ENCODE results near the gene SETDB1. TPM values are rescaled to one million over a fixed set of nuclear protein-coding genes. Genes with fewer than 3 reads are reported as not detected.
A peak's percentile ranks its signal among the peaks of the same experiment; 100 is the strongest.

The SETDB1 gene
- total and polyA plus RNA-seq, 4 experiments from 2014 or later: 9.8 to 72.6 (median 42.8) TPM

DNA sequence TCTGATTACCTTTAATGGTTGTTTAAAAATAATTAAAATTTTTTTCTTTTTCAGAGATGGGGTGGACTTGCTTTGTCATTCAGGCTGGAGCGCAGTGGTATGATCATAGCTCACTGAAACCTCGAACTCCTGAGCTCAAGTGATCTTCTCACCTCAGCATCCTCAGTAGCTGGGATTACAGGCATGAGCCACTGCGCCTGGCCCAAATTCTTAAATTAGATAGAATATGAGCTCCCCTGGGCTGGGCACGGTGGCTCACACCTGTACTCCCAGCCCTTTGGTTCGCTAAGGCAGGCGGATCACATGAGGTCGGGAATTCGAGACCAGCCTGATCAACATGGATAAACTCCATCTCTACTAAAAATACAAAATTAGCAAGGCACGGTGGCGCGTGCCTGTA, 31.5 kb downstream of the SETDB1 start:
- POLR2A ChIA-PET (ENCODE audit: partially characterized antibody): interaction anchor here (0.6 to 1.9 kb wide), 3 partner anchors 13 to 26 kb away, joined by 3 to 6 read pairs (median 5); no protein-coding TSS in a partner anchor
- H3K27me3 Mint-ChIP-seq: no peaks in the 10 kb centered on the region
- H3K9me3 ChIP-seq (ENCODE audit: control insufficient read depth in 1 of 2, low read length in 2 of 2): no peaks in the 10 kb centered on the region
- H3K27ac Mint-ChIP-seq: no peak overlapping the region
- H3K4me1 Mint-ChIP-seq: peaks cover 0 to 8% (median 2%) of the 10 kb centered on the region in 4 donors
- DNase-seq: no peak
- no peak overlapping the region for H3K4me3 Mint-ChIP-seq
- CTCF ChIA-PET (ENCODE audit: partially characterized antibody): interaction anchor here (0.6 to 2.7 kb wide), 5 partner anchors 11 to 593 kb away, joined by 3 to 19 read pairs (median 5); no protein-coding TSS in a partner anchor
- H3K36me3 Mint-ChIP-seq: peaks cover 44 to 73% of the 10 kb centered on the region in 2 donors
- H3K36me3 ChIP-seq (ENCODE audit: insufficient read depth, low read length): peaks cover 37% of the 10 kb centered on the region
- H3K4me1 ChIP-seq (ENCODE audit: insufficient read depth, low read length): no peaks in the 10 kb centered on the region
- H3K9me3 Mint-ChIP-seq: no peaks in the 10 kb centered on the region
- H3K27me3 ChIP-seq (ENCODE audit: insufficient read depth, low read length): no peaks in the 10 kb centered on the region
- no peak overlapping the region for H3K27ac ChIP-seq (ENCODE audit: low read depth, low read length)
- no peak overlapping the region for H3K4me3 ChIP-seq (ENCODE audit: low read length in 2 of 2)
- intact Hi-C loops (cut with micrococcal nuclease): no loop called here

GRCh38 chr1:150960646-150961045, 34.5 kb downstream of the SETDB1 start:
- H3K36me3 Mint-ChIP-seq: peaks cover 42 to 77% of the 10 kb centered on the region in 2 donors
- H3K36me3 ChIP-seq (ENCODE audit: insufficient read depth, low read length): peaks cover 34% of the 10 kb centered on the region
- ChIA-PET POLR2A (ENCODE audit: partially characterized antibody) (no interaction called here), CTCF (ENCODE audit: partially characterized antibody) (no interaction called here)
- H3K4me3 Mint-ChIP-seq: no peak overlapping the region
- intact Hi-C loops (cut with micrococcal nuclease): no loop called here
- no peak overlapping the region for H3K27ac ChIP-seq (ENCODE audit: low read depth, low read length)
- no peak for DNase-seq
- no peaks in the 10 kb centered on the region for H3K27me3 ChIP-seq (ENCODE audit: insufficient read depth, low read length)
- H3K4me3 ChIP-seq (ENCODE audit: low read length in 2 of 2): no peak overlapping the region
- no peaks in the 10 kb centered on the region for H3K9me3 ChIP-seq (ENCODE audit: control insufficient read depth in 1 of 2, low read length in 2 of 2)
- no peaks in the 10 kb centered on the region for H3K27me3 Mint-ChIP-seq
- H3K4me1 Mint-ChIP-seq: peaks cover 0 to 10% (median 2%) of the 10 kb centered on the region in 4 donors
- peak overlapping the region in 2 of 7 donors; percentile 27 to 51 for H3K27ac Mint-ChIP-seq
- H3K9me3 Mint-ChIP-seq: no peaks in the 10 kb centered on the region
- no peaks in the 10 kb centered on the region for H3K4me1 ChIP-seq (ENCODE audit: insufficient read depth, low read length)

- Histone ChIP-seq H3K9me3 (ENCODE audit: control insufficient read depth in 1 of 2, low read length in 2 of 2) (no peaks in the 10 kb centered on the region), H3K4me3 (ENCODE audit: low read length in 2 of 2) (no peak overlapping the region), H3K36me3 (ENCODE audit: insufficient read depth, low read length) (peaks cover 45% of the 10 kb centered on the region), H3K27me3 (ENCODE audit: insufficient read depth, low read length) (no peaks in the 10 kb centered on the region), H3K4me1 (ENCODE audit: insufficient read depth, low read length) (no peaks in the 10 kb centered on the region), H3K27ac (ENCODE audit: low read depth, low read length) (no peak overlapping the region)
- Mint-ChIP-seq H3K4me1 (peaks cover 0 to 10% (median 3%) of the 10 kb centered on the region in 4 donors), H3K27me3 (no peaks in the 10 kb centered on the region), H3K27ac (peak overlapping the region in 1 of 7 donors; percentile 12), H3K4me3 (no peak overlapping the region), H3K9me3 (no peaks in the 10 kb centered on the region), H3K36me3 (peaks cover 49 to 82% of the 10 kb centered on the region in 2 donors)
- intact Hi-C loops (cut with micrococcal nuclease): no loop called here
- DNase-seq: no peak
- ChIA-PET POLR2A (ENCODE audit: partially characterized antibody) (no interaction called here), CTCF (ENCODE audit: partially characterized antibody) (no interaction called here)
Observed at GRCh38 chr1:150961756-150962155, 35.6 kb downstream of the SETDB1 start.

GRCh38 chr1:150963321-150964163, 37.4 kb downstream of the SETDB1 start:
- H3K27ac ChIP-seq (ENCODE audit: low read depth, low read length): no peak overlapping the region
- DNase-seq: no peak
- Mint-ChIP-seq H3K4me1 (peaks cover 0 to 13% (median 3%) of the 10 kb centered on the region in 4 donors), H3K36me3 (peaks cover 62 to 88% of the 10 kb centered on the region in 2 donors), H3K27me3 (no peaks in the 10 kb centered on the region), H3K27ac (peak overlapping the region; percentile 6 to 75 (median 45)), H3K4me3 (no peak overlapping the region), H3K9me3 (peaks cover 0 to 1% (median 0%) of the 10 kb centered on the region in 8 donors)
- CTCF ChIA-PET (ENCODE audit: partially characterized antibody): interaction anchor here (0.6 to 1.4 kb wide), 4 partner anchors 10 to 192 kb away, joined by 3 to 4 read pairs (median 3); no protein-coding TSS in a partner anchor
- peaks cover 63% of the 10 kb centered on the region for H3K36me3 ChIP-seq (ENCODE audit: insufficient read depth, low read length)
- H3K4me1 ChIP-seq (ENCODE audit: insufficient read depth, low read length): no peaks in the 10 kb centered on the region
- no peak overlapping the region for H3K4me3 ChIP-seq (ENCODE audit: low read length in 2 of 2)
- POLR2A ChIA-PET (ENCODE audit: partially characterized antibody): interaction anchor here (0.8 to 2.0 kb wide), 3 partner anchors 10 to 11 kb away, joined by 3 to 8 read pairs (median 5); partner anchors contain the start of gene CERS2
- intact Hi-C loops (cut with micrococcal nuclease): no loop called here
- no peaks in the 10 kb centered on the region for H3K9me3 ChIP-seq (ENCODE audit: control insufficient read depth in 1 of 2, low read length in 2 of 2)
- no peaks in the 10 kb centered on the region for H3K27me3 ChIP-seq (ENCODE audit: insufficient read depth, low read length)

DNA sequence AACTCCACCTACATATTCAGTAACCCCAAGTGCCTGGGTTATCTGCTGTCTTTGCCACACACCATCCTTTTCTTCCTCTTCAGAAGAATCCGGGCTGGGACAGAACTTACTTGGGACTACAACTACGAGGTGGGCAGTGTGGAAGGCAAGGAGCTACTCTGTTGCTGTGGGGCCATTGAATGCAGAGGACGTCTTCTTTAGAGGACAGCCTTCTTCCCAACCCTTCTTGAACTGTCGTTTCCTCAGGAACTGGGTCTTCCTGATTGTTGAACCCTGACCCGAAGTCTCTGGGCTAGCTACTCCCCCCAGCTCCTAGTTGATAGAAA, 38.0 kb downstream of the SETDB1 start:
- H3K9me3 Mint-ChIP-seq: peaks cover 0 to 1% (median 0%) of the 10 kb centered on the region in 8 donors
- intact Hi-C loops (cut with micrococcal nuclease): no loop called here
- Histone ChIP-seq H3K4me3 (ENCODE audit: low read length in 2 of 2) (no peak overlapping the region), H3K4me1 (ENCODE audit: insufficient read depth, low read length) (no peaks in the 10 kb centered on the region), H3K27me3 (ENCODE audit: insufficient read depth, low read length) (no peaks in the 10 kb centered on the region), H3K36me3 (ENCODE audit: insufficient read depth, low read length) (peaks cover 61% of the 10 kb centered on the region), H3K9me3 (ENCODE audit: control insufficient read depth in 1 of 2, low read length in 2 of 2) (no peaks in the 10 kb centered on the region), H3K27ac (ENCODE audit: low read depth, low read length) (no peak overlapping the region)
- H3K36me3 Mint-ChIP-seq: peaks cover 64 to 89% of the 10 kb centered on the region in 2 donors
- H3K4me1 Mint-ChIP-seq: peaks cover 0 to 13% (median 4%) of the 10 kb centered on the region in 4 donors
- H3K4me3 Mint-ChIP-seq: no peak overlapping the region
- ChIA-PET CTCF (ENCODE audit: partially characterized antibody) (no interaction called here), POLR2A (ENCODE audit: partially characterized antibody) (interaction anchor here (2.0 kb wide), 1 partner anchor 10 kb away, joined by 8 read pairs; no protein-coding TSS in a partner anchor)
- no peak for DNase-seq
- peak overlapping the region in 2 of 7 donors; percentile 12 to 63 for H3K27ac Mint-ChIP-seq
- no peaks in the 10 kb centered on the region for H3K27me3 Mint-ChIP-seq

- Histone ChIP-seq H3K4me1 (ENCODE audit: insufficient read depth, low read length) (peaks cover 6% of the 10 kb centered on the region), H3K4me3 (ENCODE audit: low read length in 2 of 2) (no peak overlapping the region), H3K36me3 (ENCODE audit: insufficient read depth, low read length) (peaks cover 53% of the 10 kb centered on the region), H3K27me3 (ENCODE audit: insufficient read depth, low read length) (no peaks in the 10 kb centered on the region), H3K27ac (ENCODE audit: low read depth, low read length) (no peak overlapping the region), H3K9me3 (ENCODE audit: control insufficient read depth in 1 of 2, low read length in 2 of 2) (no peaks in the 10 kb centered on the region)
- peak overlapping the region in 5 of 7 donors; percentile 8 to 59 (median 54) for H3K27ac Mint-ChIP-seq
- no peak overlapping the region for H3K4me3 Mint-ChIP-seq
- CTCF ChIA-PET (ENCODE audit: partially characterized antibody): interaction anchor here (0.8 to 1.5 kb wide), 3 partner anchors 8 to 15 kb away, joined by 3 to 4 read pairs (median 3); partner anchors contain the start of gene CERS2
- intact Hi-C loops (cut with micrococcal nuclease): no loop called here
- peaks cover 0 to 1% (median 0%) of the 10 kb centered on the region in 8 donors for H3K9me3 Mint-ChIP-seq
- peaks cover 2 to 19% (median 5%) of the 10 kb centered on the region in 4 donors for H3K4me1 Mint-ChIP-seq
- DNase-seq: no peak
- peaks cover 55 to 80% of the 10 kb centered on the region in 2 donors for H3K36me3 Mint-ChIP-seq
- H3K27me3 Mint-ChIP-seq: no peaks in the 10 kb centered on the region
- POLR2A ChIA-PET (ENCODE audit: partially characterized antibody): interaction anchor here (0.6 to 2.0 kb wide), 2 partner anchors 8 to 45 kb away, joined by 3 to 8 read pairs; no protein-coding TSS in a partner anchor
Observed at GRCh38 chr1:150965605-150966004, 39.4 kb downstream of the SETDB1 start.

DNA sequence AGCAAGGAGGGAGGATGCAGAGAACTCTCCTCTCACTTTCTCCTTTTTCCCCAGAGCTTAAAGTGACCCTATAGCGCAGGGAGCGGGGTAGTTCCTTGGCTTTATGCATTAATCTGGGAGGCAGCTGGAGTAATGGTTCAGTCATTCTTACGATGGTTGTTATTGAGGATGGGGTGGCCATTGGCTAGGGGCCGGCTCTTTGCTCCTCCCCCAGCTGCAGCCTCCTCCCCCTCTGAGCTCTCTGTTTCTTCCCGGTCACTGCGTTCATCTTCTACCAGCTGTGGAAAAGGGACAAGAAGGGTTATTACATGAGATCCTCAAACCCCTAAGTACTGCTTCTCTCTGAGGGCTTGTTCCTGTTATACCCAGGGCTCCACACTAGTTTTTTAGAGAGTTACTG, 39.8 kb downstream of the SETDB1 start:
- peaks cover 10% of the 10 kb centered on the region for H3K4me1 ChIP-seq (ENCODE audit: insufficient read depth, low read length)
- H3K27ac Mint-ChIP-seq: peak overlapping the region in 2 of 7 donors; percentile 54 to 59
- ChIA-PET CTCF (ENCODE audit: partially characterized antibody) (interaction anchor here (0.8 to 1.5 kb wide), 3 partner anchors 8 to 14 kb away, joined by 3 to 4 read pairs (median 3); partner anchors contain the start of gene CERS2), POLR2A (ENCODE audit: partially characterized antibody) (no interaction called here)
- no peak overlapping the region for H3K4me3 Mint-ChIP-seq
- H3K9me3 ChIP-seq (ENCODE audit: control insufficient read depth in 1 of 2, low read length in 2 of 2): no peaks in the 10 kb centered on the region
- intact Hi-C loops (cut with micrococcal nuclease): no loop called here
- H3K4me1 Mint-ChIP-seq: peaks cover 6 to 24% (median 8%) of the 10 kb centered on the region in 4 donors
- peaks cover 53 to 76% of the 10 kb centered on the region in 2 donors for H3K36me3 Mint-ChIP-seq
- no peak overlapping the region for H3K27ac ChIP-seq (ENCODE audit: low read depth, low read length)
- no peaks in the 10 kb centered on the region for H3K27me3 Mint-ChIP-seq
- H3K36me3 ChIP-seq (ENCODE audit: insufficient read depth, low read length): peaks cover 49% of the 10 kb centered on the region
- no peak overlapping the region for H3K4me3 ChIP-seq (ENCODE audit: low read length in 2 of 2)
- DNase-seq: no peak
- no peaks in the 10 kb centered on the region for H3K27me3 ChIP-seq (ENCODE audit: insufficient read depth, low read length)
- H3K9me3 Mint-ChIP-seq: peaks cover 0 to 1% (median 0%) of the 10 kb centered on the region in 8 donors

All from CD4-positive, alpha-beta memory T cell (primary cell).